ENCODE data around the gene GRHL1. TPM values are rescaled to one million over a fixed set of nuclear protein-coding genes. Genes with fewer than 3 reads are reported as not detected.

GRHL1 gene
- polyA plus RNA-seq, 3 donors = 3.7 to 5.4 (median 4.7) TPM

DNA sequence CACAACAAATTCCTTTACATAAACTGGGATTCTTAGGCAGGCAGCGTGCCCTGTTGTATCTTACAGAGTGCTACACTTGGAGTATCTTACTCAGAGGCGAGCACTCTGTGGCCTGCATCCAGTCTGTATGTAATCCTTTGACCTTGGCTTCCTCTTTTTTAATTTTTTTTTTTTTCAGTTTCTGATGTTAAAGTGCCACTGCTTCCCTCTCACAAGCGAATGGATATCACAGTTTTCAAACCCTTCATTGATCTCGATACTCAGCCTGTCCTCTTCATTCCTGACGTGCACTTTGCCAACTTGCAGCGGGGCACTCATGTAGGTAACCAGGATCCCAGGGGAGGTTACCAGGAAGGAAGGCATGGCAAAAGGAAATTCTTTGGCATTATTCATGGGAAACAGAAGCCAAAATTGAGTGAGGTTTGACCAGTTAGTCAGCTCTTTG lies 40.4 kb downstream of the GRHL1 start:
- no peak for DNase-seq (ENCODE audit: low read depth in 3 of 3, low spot score in 2 of 3)

DNA sequence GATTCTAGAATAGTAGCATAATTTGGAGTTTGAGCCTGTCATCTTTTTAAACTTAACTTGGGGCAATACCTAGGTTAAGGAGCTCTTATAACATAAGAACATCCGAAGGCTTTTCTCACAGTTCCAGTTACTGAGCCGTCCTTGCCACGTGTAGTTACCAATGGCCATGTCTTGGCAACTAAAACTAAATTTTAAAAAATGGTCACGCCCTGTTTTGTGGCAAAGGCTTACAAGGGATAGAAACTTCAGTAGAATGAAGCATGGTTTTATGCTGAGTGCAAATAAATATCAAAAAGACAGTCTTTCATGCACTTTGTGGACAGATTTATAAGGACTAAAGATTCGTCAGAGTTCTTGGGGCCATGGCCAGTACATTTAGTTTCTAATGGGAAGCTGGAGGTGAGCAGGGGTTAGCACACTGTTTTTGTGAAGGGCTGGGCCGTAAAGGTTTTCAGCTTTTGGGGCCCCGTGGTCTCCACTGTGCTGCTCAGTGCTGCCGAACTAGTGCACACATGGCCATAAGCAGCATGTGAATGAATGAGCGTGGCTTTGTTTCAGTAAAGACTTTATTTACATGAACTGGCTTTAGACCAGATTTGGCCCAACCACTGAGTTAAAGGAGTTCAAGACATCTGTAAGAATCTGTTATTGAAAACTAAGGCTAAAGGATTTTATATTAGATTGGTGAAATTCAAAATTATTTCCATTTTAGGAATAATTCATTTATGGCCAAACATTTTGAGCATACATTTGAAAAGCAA lies 41.1 kb downstream of the GRHL1 start:
- DNase-seq (ENCODE audit: low read depth in 3 of 3, low spot score in 2 of 3) = no peak

DNA sequence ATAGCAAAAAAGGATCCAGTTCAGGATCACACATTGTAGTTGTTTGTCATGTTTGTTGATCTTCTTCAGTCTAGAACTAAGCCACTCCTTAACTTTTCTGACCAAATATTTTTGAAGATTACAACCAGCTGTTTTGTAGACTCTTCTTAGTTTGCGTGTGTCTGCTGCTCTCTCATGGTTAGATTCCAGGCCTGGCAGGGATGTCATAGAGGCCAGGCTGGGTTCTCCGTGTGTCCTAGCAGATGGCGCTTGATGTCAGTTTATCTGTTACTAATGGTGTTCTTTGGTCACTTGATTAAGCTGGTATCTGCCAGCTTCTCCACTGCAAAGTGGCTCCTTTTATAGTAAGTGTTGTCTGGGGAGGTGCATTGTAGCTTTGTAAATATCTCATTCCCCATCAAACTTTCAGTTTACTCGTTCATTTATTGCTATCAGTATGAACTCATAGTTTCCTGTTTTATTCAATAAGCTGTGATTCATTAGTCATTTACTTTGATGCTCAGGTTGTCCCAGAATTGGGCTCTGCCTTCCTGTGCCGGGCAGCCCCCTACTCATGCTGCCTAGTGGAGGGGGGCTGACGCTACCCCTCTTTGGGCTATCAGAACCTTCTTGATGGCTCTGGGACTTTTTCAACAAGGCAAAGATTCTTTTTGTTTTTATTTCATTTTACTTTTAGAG lies 42.1 kb downstream of the GRHL1 start:
- DNase-seq (ENCODE audit: low read depth in 3 of 3, low spot score in 2 of 3) = no peak

DNA sequence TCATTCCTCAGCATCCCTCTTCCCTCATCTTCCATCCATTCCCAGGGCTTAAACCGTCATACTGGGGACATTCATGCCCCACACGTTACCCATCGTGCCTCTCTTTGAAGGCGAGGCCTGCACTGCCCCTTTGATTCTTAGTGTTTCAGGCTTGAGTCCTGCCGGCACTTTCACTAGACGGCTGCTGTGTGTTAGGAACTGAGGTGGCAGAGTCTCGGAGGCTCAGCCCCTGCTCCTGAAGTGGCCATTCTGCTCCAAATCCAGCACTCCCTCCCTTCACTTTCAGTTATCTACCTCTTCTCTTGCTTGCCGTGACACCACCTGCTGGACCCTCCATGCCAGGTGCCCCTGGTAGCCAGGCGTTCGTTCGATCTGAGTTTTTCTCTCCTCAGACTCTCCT lies 43.0 kb downstream of the GRHL1 start:
- no peak for DNase-seq (ENCODE audit: low read depth in 3 of 3, low spot score in 2 of 3)

DNA sequence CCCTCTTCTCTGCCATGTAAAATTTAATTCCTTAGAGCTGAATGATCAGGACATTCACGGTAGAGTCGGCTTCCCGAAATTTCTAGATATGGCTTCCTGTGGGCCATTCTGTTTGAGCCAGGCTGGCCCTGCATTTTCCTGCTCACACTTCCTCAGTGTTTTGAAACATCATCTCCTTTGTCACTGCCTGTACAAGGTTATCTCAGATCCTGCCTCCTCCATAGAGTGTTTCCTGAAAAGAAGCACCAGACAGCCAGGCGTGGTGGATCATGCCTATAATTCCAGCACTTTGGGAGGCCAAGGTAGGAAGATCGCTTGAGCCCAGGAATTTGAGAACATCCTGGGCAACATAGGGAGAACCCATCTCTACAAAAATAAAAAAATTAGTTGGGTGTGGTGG lies 43.6 kb downstream of the GRHL1 start:
- no peak for DNase-seq (ENCODE audit: low read depth in 3 of 3, low spot score in 2 of 3)

DNA sequence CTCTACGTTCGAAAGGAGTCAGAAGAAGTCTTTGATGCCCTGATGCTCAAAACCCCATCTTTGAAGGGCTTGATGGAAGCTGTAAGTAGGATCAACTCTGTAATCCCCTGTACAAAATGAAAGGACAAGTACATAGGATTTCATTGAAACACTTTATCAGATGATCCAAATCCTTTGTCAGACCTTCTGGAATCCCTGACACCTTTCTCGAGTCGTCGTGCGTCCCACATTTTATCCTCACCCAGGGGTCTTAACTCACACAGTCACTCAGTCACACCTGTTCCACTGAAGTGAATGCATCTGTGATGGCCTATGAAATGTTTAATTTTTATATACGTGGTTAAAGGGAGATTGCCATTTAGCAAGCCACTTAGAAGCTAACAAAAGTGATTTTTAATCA lies 44.8 kb downstream of the GRHL1 start:
- DNase-seq (ENCODE audit: low read depth in 3 of 3, low spot score in 2 of 3) = no peak

DNA sequence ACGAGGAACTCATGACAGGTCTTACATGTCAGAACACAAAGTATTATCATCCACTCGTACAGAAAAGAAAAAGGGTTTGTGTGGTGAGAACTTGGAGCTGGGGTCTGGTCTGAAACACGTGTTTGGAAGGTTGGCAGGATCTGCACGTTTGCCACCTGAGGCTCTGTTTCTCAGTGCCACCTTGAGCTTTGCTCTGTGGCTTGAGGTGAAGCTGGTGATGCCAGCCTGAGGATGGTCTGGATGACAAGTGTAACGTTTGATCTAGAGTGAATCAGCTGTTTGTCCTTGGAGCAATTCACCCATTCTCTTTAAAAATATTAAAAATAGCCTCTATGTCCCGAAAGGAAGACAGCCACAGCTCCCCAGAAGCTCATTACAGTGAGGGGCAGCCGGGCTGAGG lies 46.4 kb downstream of the GRHL1 start:
- DNase-seq (ENCODE audit: low read depth in 3 of 3, low spot score in 2 of 3) = no peak

DNA sequence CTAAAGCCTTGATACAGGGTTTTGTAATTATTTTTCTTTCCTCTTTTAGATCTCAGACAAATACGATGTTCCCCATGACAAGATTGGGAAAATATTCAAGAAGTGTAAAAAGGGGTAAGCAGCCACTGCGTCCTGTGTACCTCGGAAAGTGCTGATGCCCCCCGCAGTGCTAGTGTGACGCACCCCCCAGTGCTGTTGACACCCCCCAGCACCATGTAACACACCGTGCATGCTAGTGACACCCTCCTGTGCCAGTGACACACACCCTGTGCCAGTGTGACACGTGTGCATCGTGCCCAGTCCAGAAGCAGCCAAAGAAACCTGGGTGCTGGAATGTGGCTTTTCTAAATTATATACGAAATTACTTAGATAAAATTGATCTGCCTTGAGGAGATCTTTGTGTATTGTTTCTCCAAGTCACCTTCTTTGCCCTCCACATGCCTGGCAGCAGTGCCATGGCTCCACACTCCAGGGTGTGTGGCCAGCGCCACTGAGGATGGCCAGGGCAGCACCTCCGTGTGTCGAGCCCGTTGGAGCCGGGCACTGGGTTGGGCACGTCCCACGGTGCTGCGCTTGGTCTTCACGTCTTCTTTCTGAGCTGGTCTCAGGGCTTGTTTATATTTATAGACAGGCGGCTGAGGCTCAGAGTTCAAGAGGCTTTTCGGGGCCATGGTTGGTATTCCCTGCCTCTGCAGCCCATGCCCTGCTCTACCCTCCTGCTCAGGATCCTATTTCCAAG lies 47.6 kb downstream of the GRHL1 start:
- no peak for DNase-seq (ENCODE audit: low read depth in 3 of 3, low spot score in 2 of 3)

DNA sequence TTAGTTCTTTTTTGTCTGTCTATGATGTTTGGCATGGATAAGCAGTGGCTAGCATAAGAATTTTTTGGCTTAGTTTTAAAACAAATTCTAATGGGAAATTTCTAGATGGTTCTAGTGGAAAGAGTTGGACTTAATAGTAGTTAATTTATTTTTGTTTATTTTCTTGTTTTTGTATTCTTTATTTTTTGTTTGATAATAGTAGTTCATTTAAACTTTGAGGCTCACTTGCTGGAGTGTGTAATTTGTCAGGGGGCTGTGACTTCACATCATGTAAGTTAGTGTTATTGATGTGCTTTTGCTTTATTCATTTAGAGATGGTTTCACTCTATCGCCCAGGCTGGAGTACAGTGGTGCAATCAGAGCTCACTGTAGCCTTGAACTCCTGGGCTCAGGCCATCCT lies 48.2 kb downstream of the GRHL1 start:
- no peak for DNase-seq (ENCODE audit: low read depth in 3 of 3, low spot score in 2 of 3)

DNA sequence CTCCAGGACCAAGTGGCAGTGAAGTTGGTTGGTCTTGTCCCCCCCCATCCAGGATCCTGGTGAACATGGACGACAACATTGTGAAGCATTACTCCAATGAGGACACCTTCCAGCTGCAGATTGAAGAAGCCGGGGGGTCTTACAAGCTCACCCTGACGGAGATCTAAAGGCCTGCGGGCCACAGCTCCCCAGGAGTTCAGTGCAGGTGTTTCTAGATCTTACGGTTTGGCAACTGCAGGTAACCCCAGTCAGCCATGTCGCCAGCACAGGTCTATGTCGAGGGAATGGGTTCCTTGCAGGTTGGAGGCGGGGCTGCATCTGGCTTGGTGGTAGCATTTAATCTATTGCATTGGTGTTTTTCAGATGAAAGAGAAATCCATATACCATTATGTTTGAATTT lies 49.0 kb downstream of the GRHL1 start:
- DNase-seq (ENCODE audit: low read depth in 3 of 3, low spot score in 2 of 3) = no peak

DNA sequence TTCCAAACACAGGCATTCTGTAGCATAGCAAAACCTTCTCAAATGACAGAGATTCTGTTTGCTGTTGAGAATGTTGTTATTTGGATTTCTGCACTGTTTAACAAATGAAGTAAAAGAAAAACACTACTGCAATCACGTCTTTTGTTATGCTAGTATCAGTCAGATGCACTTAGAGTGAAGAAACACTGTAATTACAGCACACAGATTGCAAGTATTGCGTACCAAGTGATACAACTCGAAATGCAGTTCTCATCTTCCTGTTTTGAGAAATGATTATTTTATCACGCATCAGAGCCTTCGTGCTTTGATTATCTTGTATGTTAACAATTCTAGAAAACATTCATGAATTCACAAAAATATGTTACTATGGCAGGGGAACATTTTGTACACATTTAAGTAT lies 50.1 kb downstream of the GRHL1 start:
- DNase-seq (ENCODE audit: low read depth in 3 of 3, low spot score in 2 of 3) = no peak

DNA sequence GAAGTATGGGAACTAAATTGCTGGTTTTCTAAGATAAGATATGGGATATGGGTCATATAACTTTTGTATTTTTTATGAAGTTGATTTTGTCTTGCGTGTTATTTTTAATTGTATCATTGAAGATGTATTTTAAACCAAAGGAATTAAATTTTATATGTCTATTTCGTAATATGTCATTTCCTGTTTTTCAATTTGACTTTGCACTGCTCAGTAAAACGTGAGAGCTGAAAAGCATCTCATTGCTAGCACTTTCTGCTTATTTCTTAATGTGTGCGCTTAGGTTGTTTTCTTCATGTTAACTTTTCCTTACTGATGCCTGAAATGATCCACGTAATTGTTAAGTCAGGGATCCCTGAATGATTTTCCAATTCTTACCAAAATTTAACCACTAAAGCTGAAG lies 50.6 kb downstream of the GRHL1 start:
- DNase-seq (ENCODE audit: low read depth in 3 of 3, low spot score in 2 of 3) = no peak

DNA sequence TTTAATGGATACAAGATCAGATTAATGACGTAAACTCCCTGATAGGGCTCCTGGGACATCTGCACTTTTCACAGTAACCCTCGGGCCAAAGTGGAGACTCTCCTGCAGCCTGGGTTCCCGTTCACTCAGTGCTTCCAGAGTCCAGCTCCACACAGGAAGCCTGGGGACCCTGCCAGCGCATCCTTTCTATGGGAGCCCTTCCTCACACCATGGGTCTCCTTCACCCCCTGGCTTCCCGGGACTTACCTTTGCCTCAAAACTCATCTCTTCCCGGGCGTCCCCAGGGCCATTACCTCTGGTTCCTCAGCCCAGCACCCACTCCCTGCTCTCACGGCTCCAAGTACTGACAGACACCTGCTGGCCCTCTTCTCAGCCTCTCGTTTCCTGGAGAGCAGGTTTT lies 51.2 kb downstream of the GRHL1 start:
- no peak for DNase-seq (ENCODE audit: low read depth in 3 of 3, low spot score in 2 of 3)

DNA sequence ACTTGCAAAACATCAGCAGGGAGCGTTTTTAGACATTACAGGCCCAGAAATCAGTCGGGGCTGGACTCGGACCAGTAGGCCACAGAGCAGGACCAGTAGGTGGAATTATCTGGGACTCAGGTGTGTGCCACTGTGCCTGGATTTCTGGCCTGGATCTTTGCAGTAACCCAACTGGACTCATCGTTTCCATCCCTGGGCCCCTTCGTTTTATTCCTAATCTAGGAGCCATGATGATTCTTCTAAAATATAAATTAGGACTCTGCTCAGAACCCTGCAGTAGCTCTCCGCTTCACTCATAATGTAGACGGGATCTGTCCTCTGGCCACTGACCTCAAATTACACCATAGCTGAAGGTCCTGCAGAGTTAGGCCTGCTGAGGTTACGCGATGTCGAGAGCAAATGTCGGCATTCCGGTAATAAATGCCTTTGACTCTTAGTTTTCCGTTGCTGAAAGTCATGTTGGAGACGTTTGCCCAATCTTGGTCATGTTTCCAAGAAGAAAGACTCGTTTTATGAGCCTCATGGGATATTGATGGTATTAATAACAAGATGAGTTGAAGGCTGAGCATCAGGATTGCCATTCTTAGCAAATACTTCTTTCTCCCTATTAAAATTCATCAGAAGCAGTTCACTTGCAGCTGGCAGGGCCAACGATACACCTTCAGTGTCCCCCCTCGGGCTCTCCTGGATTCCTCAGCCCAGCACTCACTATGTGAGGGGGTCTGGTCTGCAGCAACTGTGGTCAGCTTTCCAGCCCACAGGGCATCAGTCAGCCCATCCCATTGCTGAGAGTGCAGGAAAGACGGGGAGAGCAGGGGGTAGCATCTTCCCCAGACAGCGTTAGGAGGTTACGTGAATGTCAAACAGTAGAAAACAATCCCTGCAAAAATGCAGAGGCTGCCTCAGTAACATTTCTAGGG lies 52.0 kb downstream of the GRHL1 start:
- DNase-seq (ENCODE audit: low read depth in 3 of 3, low spot score in 2 of 3) = no peak

DNA sequence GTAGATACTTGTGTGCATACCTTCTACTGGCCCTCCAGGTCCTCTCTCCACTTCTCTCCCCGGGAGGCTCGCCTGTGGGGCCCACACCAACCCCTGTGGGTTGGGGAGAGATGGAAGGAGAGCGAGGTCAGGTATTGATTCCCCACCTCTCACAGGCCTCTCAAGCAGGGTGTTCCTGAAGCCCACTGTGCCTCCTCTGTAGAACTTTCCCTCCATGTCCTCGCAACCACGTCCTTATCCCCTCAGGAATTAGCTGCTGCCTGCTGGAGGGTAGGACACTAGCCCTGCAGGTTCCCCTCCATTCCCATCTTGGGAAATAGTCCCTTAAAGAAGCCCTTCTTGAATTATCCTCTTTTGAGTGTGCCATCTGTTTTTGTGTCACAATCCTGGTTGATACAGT lies 52.9 kb downstream of the GRHL1 start:
- no peak for DNase-seq (ENCODE audit: low read depth in 3 of 3, low spot score in 2 of 3)

DNA sequence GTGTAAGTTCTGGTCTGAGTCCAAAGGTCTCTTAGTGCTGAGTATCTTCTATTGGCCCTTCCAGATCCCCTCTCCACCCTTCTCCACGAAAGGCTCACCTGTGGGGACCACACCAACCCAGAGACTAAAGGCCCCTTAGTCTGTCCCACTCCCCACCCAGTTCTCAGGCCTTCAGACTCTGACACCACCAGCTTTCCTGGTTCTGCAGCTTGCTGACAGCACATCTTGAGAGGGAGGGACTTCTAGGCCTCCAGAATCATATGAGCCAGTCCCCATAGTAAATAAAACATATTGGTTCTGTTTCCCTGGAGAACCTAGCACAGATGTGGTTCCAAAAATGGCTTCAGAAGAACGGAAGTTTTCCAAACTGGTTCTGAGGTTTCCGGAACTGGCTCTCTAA lies 53.3 kb downstream of the GRHL1 start:
- DNase-seq (ENCODE audit: low read depth in 3 of 3, low spot score in 2 of 3) = no peak

DNA sequence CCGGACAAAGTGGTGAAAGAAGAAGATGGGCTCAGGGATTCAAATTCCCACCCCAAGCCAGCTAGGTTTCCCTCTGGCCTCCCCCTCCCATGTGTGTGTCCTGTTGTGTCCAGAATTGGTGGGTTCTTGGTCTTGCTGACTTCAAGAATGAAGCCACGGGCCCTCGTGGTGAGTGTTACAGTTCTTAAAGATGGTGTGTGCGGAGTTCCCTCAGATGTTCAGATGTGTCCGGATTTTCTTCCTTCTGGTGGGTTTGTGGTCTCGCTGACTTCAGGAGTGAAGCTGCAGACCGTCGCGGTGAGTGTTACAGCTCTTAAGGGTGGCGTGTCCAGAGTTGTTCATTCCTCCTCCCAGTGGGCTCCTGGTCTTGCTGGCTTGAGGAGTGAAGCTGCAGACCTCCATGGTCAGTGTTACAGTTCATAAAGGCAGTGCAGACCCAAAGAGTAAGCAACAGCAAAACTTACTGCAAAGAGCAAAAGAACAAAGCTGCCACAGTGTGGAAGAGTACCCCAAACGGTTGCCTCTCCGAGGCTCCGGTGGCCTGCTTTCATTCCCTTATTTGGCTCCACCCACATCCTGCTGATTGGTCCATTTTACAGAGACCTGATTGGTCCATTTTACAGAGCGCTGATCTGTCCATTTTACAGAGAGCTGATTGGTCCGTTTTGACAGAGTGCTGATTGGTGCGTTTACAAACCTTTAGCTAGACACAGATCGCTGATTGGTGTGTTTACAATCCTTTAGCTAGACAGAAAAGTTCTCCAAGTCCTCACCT lies 54.2 kb downstream of the GRHL1 start:
- DNase-seq (ENCODE audit: low read depth in 3 of 3, low spot score in 2 of 3) = no peak

DNA sequence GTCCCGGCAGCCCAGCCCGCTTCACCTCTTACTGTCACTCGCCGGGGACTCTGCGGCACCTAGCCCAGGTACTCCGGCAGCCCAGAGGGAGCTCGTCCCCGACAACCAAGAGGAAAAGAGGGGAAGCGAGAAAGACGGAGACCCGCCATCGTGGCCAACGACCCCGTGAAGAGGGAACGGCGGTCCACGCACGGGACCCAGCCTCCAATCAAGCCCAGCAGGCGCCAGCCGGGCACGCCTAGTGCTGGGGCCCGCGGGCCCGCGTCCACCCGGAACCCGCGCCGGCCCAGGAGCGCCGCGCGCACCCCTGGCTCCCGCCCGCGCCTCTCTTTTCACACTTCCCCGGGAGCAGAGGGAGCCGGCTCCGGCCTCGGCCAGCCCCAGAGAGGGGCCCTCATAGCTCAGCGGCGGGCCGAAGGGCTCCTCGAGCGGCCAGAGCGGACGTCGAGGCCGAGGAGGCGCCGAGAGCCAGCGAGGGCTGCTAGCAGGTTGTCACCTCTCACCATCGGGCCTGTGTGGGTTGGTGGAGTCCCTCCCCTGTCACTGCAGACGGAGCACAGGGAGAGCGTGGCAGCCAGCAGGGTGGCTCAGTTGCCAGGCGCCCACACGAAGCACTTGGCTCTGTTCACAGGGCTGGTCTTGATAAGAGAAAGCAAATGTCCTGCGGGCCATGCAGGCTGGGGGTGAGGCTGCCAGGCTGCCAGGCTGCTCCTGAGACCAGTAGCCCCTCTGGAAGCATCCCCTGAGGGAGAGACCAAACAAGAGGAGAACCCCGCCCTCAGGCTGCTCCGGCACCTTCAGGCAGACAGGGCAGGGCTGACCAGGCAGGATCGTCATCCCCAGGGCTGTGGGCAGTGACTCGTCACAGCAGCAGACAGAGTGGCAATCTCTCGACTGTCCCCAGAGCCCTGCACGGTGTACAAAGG lies 55.0 kb downstream of the GRHL1 start:
- no peak for DNase-seq (ENCODE audit: low read depth in 3 of 3, low spot score in 2 of 3)

DNA sequence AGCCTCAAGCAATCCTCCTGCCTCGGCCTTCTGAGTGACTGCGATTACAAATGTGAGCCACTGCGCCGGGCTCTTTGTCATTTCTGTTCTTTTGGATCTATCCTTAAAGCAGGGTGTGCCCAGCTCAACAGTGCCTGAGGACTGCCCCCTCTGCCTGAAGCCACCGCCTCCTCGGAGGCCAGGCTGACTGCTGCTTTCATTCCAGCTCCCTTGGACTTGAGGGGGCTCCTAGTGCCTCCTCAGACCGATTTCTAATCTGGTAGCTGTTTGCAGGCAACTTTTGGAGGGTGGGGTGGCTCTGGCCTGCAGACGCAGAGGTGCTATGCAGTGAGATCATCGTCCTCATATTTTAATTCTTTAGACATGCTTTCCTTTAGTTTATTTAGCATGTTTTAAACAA lies 55.9 kb downstream of the GRHL1 start:
- no peak for DNase-seq (ENCODE audit: low read depth in 3 of 3, low spot score in 2 of 3)

Data from right renal cortex interstitium (tissue), 3 donors.